ENCODE data around the gene HOXD9. TPM values are rescaled to one million over a fixed set of nuclear protein-coding genes. Genes with fewer than 3 reads are reported as not detected.

The HOXD9 gene
- total RNA-seq, 1 donor from 2014 or later: not detected

DNA sequence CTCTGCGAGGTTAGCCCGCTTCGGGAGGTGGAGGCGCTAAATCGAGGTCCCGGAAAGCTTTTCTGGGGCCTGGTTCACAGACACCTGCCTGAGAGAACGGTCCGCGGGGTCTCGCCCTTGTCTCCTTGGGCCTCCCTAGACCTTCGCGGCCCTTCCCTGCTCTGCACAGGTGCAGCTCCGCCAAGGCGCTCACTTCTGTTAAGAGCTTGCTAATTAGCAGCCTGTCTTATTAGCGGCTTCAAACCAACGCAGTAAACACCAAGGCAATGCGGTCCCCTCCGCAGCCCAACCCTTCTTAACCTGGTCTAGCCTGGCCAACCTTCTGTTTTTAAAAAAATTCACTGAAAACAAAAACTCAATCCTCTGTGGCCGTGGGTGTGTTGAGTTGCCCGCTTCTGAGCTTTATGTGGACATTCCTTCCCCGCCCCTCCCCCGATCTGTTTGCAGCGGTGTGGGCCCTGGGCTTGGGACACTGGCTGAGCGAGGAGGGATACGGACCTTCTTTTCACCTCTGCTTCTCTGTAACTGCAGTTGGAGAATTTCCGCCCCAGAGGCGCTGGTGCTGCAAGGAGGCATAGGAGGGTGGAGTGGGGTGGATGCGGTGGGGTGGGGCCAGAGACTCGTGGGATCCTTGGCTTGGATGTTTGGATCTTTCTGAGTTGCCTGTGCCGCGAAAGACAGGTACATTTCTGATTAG, 25.4 kb downstream of the HOXD9 start:
- no peaks in the 10 kb centered on the region for H3K36me3 ChIP-seq (ENCODE audit: control insufficient read depth, insufficient read depth, low read length)
- DNase-seq (ENCODE audit: low read depth) (no peak), FAIRE-seq (no peak)
- H3K4me3 ChIP-seq (ENCODE audit: low read depth, low read length): no peak overlapping the region
- peaks cover 76% of the 10 kb centered on the region for H3K27me3 ChIP-seq (ENCODE audit: control insufficient read depth, insufficient read depth, low read length)
- TF ChIP-seq, protein P1, sequence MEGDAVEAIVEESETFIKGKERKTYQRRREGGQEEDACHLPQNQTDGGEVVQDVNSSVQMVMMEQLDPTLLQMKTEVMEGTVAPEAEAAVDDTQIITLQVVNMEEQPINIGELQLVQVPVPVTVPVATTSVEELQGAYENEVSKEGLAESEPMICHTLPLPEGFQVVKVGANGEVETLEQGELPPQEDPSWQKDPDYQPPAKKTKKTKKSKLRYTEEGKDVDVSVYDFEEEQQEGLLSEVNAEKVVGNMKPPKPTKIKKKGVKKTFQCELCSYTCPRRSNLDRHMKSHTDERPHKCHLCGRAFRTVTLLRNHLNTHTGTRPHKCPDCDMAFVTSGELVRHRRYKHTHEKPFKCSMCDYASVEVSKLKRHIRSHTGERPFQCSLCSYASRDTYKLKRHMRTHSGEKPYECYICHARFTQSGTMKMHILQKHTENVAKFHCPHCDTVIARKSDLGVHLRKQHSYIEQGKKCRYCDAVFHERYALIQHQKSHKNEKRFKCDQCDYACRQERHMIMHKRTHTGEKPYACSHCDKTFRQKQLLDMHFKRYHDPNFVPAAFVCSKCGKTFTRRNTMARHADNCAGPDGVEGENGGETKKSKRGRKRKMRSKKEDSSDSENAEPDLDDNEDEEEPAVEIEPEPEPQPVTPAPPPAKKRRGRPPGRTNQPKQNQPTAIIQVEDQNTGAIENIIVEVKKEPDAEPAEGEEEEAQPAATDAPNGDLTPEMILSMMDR (IDR thresholded peaks at IDR 0.05; ENCODE audit: insufficient read depth, low read length, severe bottlenecking): no peak

DNA sequence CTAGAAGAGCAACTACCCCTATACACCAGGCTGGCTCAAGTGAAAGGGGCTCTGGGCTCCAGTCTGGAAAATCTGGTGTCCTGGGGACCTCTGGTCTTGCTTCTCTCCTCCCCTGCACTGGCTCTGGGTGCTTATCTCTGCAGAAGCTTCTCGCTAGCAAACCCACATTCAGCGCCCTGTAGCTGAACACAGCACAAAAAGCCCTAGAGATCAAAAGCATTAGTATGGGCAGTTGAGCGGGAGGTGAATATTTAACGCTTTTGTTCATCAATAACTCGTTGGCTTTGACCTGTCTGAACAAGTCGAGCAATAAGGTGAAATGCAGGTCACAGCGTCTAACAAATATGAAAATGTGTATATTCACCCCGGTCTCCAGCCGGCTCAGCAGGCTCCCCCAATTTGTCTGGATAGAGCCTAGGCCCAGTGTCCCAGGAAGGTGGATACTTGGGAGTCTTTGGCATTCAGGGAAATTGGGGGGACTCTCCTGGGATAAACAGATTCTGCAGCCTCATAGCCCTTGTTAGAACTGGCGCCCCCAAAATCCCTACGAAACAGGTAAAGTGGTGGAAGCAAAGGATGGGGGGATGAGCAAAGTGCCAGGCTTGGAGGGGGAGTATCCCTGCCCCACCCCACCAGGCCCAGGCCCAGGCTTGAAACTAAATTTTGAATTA, 26.4 kb downstream of the HOXD9 start:
- peaks cover 74% of the 10 kb centered on the region for H3K27me3 ChIP-seq (ENCODE audit: control insufficient read depth, insufficient read depth, low read length)
- FAIRE-seq: no peak

DNA sequence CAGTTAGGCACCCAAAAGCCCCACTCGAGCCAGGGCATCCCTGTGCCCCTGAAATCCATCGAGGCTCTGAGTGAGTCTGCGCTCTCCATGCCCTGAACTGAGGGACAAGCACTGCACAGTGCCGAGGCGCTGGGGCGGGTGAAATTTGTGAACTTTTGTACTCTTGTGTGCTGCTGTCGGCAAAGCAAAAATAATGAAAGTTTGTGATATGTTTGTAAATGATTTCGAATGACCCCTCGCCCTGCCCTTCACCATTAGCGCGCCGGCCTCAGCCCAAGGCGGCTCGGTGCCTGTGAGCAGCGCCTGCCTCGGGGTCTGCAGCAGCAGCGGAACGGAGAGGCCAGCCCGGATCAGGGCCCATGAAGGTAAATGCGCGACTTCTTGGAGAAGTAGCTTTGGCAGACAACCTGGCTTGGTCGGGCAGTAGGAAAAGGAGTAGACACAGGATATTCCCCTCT, 27.0 kb downstream of the HOXD9 start:
- no peak for DNase-seq (ENCODE audit: low read depth)
- Histone ChIP-seq H3K36me3 (ENCODE audit: control insufficient read depth, insufficient read depth, low read length) (no peaks in the 10 kb centered on the region), H3K4me3 (ENCODE audit: low read depth, low read length) (no peak overlapping the region), H3K27me3 (ENCODE audit: control insufficient read depth, insufficient read depth, low read length) (peaks cover 76% of the 10 kb centered on the region)
- TF ChIP-seq, protein P1 (IDR thresholded peaks at IDR 0.05; ENCODE audit: insufficient read depth, low read length, severe bottlenecking): no peak
- FAIRE-seq: no peak

More for the DNA sequence above, 26.4 kb downstream of the HOXD9 start:
- TF ChIP-seq, protein P1 (IDR thresholded peaks at IDR 0.05; ENCODE audit: insufficient read depth, low read length, severe bottlenecking): no peak
- no peaks in the 10 kb centered on the region for H3K36me3 ChIP-seq (ENCODE audit: control insufficient read depth, insufficient read depth, low read length)
- no peak for DNase-seq (ENCODE audit: low read depth)
- no peak overlapping the region for H3K4me3 ChIP-seq (ENCODE audit: low read depth, low read length)

DNA sequence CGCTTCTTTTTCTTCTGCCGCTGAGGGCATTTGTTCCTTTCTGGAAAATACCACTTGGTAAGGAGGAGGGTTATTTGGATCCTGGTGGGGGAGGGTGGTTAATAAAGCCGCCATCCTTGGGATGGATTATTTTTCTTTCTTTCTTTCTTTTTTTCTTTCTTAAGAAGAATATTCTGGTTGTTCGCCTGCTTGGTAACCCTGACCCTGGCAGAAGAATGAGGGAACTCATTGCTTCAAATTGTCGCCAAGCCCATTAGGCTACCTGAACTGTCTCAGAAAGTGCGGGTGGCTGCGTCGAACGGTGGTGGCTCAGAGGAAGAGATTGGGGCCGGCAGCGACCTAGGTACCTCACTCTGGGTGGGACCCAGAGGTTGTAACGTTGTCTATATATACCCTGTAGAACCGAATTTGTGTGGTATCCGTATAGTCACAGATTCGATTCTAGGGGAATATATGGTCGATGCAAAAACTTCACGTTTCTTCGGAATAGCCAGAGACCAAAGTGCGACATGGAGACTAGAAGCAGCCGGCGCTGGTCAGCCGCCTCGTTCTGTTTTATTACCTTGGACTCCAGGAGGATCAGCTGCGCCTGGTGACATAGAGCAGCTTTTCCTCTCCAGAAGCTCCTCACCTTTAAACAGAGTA, 27.5 kb downstream of the HOXD9 start:
- DNase-seq (ENCODE audit: low read depth) (no peak), FAIRE-seq (no peak)
- H3K4me3 ChIP-seq (ENCODE audit: low read depth, low read length): no peak overlapping the region
- H3K27me3 ChIP-seq (ENCODE audit: control insufficient read depth, insufficient read depth, low read length): peaks cover 77% of the 10 kb centered on the region
- H3K36me3 ChIP-seq (ENCODE audit: control insufficient read depth, insufficient read depth, low read length): no peaks in the 10 kb centered on the region
- TF ChIP-seq, protein P1 (IDR thresholded peaks at IDR 0.05; ENCODE audit: insufficient read depth, low read length, severe bottlenecking): no peak

DNA sequence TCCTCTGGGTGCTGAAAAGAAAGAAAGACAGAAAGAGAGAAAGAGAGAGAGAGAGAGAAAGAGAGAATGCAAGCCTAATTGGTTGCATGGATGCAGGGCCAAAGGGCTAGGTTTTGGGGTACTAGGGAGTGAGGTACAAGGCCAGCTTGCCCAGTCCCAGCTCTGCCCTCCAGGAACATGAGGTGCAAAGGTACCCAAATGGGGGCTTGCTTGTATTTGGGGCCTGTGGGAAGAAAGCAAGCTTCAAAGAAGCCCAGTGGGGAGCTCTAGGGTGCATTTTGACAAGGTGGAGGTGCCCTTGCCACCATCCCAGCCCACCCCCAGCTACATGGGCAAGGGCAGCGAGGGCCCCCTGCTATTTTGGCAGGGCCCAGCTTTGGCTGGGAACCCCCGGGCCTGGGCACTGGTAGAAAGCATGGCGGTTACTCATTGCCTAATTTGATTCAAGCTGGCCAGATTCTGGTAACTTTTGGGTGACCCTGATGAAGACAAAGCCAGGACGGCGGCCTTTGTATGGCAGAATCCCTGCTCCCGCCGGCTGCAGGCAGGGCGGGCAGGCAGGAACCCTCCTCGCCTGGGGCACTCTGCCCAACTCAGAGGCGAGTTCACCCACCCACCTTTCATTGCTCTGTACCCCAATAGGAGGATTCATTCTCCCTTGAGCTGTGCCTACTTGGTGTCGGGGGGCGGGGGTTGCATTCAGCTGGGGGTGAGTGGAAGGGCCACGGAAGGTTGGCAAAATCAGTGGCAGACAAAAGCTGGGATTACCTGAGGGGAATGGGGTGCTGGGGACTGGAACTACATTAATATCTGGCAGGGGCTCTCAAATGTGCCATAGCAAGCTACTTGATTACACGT, 28.3 kb downstream of the HOXD9 start:
- Histone ChIP-seq H3K4me3 (ENCODE audit: low read depth, low read length) (no peak overlapping the region), H3K36me3 (ENCODE audit: control insufficient read depth, insufficient read depth, low read length) (no peaks in the 10 kb centered on the region), H3K27me3 (ENCODE audit: control insufficient read depth, insufficient read depth, low read length) (peaks cover 75% of the 10 kb centered on the region)
- TF ChIP-seq, protein P1 (IDR thresholded peaks at IDR 0.05; ENCODE audit: insufficient read depth, low read length, severe bottlenecking): no peak
- no peak for FAIRE-seq
- DNase-seq (ENCODE audit: low read depth): no peak
